C4-2B (cell line): Measurements from ENCODE around the gene DSN1.

Source experiments
- H3K27ac ChIP-seq: fragments of 450-650 bp; 2 replicates; pipeline ENCODE4 v1.5.1; 2017
- CTCF ChIP-seq: fragments of 450-650 bp; conservative IDR thresholded peaks from 2 replicates; pipeline ENCODE4 v1.5.1; 2017; ENCODE audit warnings: mild to moderate bottlenecking
- ZFX ChIP-seq: fragments of 450-650 bp; IDR thresholded peaks from 2 replicates; pipeline ENCODE4 v1.6.1; 2017

Gene DSN1

GRCh38 chr20:36794116-36794474 is 20.5 kb upstream of the DSN1 start:
- H3K27ac ChIP-seq = no peak overlapping the region
- no peak for TF ChIP-seq CTCF
- TF ChIP-seq ZFX = no peak

GRCh38 chr20:36793294-36794115 is 19.9 kb upstream of the DSN1 start:
- no peak overlapping the region for H3K27ac ChIP-seq
- TF ChIP-seq CTCF (no peak), ZFX (no peak)

DNA sequence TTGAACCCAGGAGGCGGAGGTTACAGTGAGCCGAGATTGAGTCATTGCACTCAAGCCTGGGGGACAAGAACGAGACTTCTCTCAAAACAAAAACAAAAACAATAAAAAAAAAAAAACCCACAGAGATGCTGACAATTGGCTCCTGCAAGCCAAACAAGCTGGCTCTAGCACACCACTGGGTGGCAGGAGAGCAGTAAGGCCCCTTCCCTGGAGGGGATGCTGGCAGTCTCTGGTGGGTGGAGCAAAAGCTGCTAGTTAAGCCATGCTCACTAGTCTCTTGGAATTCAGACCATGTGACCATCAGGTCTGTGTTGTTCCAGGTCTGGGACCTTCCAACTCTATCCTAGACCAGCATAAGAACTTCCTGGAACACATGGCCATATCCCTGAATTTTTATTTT is 18.9 kb upstream of the DSN1 start:
- no peak overlapping the region for H3K27ac ChIP-seq
- no peak for TF ChIP-seq CTCF
- TF ChIP-seq ZFX = no peak

DNA sequence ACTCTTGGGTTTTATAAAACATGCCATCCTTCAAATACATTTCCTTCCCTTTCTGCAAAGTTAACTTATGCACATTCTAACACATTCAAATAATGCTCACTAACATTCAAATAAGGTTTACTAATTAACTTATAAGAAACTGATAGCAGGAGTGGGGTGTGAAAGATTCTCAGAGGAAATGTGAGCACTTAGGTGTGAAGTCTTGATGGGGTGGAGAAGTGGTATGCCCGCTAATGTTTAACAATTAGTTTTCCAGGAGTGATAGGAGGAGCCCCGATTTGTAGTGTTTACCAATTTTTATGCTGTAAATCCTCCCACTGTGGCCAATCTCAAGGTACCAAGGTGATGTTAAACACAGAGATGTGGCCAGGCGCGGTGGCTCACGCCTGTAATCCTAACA is 18.3 kb upstream of the DSN1 start:
- TF ChIP-seq ZFX = no peak
- TF ChIP-seq CTCF = no peak
- H3K27ac ChIP-seq = no peak overlapping the region

- H3K27ac ChIP-seq = no peak overlapping the region
- no peak for TF ChIP-seq ZFX
- TF ChIP-seq CTCF = no peak
Observed at GRCh38 chr20:36786663-36787062, 13.1 kb upstream of the DSN1 start.

GRCh38 chr20:36786246-36786645 is 12.7 kb upstream of the DSN1 start:
- H3K27ac ChIP-seq = no peak overlapping the region
- TF ChIP-seq ZFX = no peak
- TF ChIP-seq CTCF = no peak

DNA sequence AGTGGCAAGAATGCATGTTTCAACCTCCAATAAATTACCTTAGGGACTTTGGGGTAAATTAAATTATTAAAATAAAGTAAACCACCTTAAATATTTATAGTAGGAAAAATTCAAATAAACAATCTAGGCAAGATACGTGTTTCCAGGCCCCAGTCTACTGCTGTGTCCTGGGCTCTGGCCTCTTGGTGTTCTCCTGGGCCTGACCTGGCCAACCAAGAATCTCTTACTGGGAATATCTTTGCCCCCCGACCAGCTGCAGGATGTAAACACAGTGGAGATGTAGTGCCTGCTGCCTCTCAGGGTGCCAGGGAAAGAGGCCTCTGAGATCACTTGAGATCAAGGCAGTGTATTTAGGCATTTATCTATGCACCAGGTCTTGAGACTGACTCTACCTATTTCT is 11.7 kb upstream of the DSN1 start:
- TF ChIP-seq CTCF = no peak
- no peak for TF ChIP-seq ZFX
- H3K27ac ChIP-seq = no peak overlapping the region
